Activated naive CD8-positive, alpha-beta T cell (primary cell): Measurements from ENCODE around the gene LBH.

Experiments
- H3K27ac Mint-ChIP-seq: one replicate; pipeline ENCODE4 v1.8.0; 2021; ENCODE audit warnings: mixed read lengths
- H3K27me3 Mint-ChIP-seq: one replicate; pipeline ENCODE4 v1.8.0; 2021; ENCODE audit warnings: mixed read lengths
- H3K36me3 Mint-ChIP-seq: one replicate; pipeline ENCODE4 v1.8.0; 2021; ENCODE audit warnings: mixed read lengths
- H3K4me1 Mint-ChIP-seq: one replicate; pipeline ENCODE4 v1.8.0; 2021; ENCODE audit warnings: low read depth, mixed read lengths
- H3K4me3 Mint-ChIP-seq: one replicate; pipeline ENCODE4 v1.8.0; 2021; ENCODE audit warnings: mild to moderate bottlenecking, mixed read lengths
- H3K9me3 Mint-ChIP-seq: one replicate; pipeline ENCODE4 v1.8.0; 2021; ENCODE audit warnings: low read depth, mixed read lengths

Gene LBH

DNA sequence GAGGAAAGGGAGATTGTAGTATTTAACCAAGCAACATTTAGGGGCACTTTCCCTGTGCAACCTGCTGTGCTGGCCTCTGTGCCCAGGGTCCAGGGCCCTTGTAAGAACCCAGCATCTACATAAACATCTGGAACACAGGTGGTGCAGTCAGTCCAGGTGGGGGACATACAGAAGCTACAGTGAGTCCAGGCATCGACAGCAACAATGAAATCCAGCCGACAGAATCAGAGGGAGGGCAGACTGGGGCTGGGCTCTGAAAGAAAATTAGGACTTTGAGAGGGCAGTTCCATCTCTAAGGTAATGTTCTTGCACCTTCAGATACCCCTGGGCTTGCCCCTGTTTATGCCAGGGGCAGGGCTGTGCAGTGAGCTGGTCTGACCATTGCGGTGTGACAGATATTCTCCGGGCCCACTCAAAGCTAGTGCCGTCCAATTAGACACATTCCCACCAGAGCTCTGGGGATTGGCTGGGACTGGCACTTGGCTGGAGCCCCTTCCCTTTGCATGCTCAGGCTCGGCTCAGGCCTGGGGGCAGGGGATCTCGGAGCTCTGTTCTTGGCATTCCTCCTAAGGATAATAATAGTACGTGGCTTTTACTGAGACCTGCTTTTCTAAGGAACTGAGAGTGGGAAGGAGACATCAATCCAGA, 5.4 kb downstream of the LBH start:
- Mint-ChIP-seq H3K4me1 (peaks cover 85% of the 10 kb centered on the region), H3K27me3 (no peaks in the 10 kb centered on the region), H3K36me3 (peaks cover 25% of the 10 kb centered on the region), H3K27ac (peak overlapping the region; percentile 99), H3K9me3 (no peaks in the 10 kb centered on the region), H3K4me3 (peak overlapping the region; percentile 84)

DNA sequence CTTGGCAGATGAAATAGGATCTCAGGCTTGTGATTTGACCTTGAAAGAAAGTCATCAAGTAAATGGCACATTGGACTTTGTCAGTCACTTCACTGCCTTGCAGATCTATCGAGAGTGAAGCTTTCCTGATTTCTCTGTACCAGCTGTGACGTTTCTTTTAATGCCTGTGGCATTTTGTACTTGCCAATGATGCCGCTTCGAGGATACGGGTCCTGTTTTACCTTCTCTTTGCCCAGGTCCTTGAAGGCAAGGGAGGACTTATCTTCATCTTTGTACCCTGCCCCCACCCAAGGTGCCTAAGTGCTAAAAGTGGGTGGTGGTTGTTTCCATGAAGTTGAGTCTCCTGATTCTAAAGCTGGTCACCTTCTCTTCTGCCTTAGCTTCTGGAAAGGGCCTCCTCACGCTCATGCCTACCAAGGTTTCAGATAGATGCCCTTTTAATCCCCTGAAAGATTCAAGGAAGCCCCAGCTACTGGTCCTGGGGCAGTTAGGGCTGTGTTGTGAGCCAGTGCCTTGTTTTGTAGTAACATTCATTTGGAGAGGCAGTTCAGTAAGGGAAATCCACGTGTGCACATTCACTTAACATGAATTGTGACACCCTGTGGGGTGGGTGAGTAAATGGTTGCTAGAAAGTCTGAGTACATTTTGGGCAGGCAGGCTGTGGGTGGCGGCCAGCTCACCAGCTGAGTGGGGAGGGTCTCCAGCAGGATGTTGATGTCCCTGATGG, 6.1 kb downstream of the LBH start:
- Mint-ChIP-seq H3K4me3 (peak overlapping the region; percentile 84), H3K9me3 (no peaks in the 10 kb centered on the region), H3K4me1 (peaks cover 89% of the 10 kb centered on the region), H3K36me3 (peaks cover 25% of the 10 kb centered on the region), H3K27me3 (no peaks in the 10 kb centered on the region), H3K27ac (peak overlapping the region; percentile 99)

DNA sequence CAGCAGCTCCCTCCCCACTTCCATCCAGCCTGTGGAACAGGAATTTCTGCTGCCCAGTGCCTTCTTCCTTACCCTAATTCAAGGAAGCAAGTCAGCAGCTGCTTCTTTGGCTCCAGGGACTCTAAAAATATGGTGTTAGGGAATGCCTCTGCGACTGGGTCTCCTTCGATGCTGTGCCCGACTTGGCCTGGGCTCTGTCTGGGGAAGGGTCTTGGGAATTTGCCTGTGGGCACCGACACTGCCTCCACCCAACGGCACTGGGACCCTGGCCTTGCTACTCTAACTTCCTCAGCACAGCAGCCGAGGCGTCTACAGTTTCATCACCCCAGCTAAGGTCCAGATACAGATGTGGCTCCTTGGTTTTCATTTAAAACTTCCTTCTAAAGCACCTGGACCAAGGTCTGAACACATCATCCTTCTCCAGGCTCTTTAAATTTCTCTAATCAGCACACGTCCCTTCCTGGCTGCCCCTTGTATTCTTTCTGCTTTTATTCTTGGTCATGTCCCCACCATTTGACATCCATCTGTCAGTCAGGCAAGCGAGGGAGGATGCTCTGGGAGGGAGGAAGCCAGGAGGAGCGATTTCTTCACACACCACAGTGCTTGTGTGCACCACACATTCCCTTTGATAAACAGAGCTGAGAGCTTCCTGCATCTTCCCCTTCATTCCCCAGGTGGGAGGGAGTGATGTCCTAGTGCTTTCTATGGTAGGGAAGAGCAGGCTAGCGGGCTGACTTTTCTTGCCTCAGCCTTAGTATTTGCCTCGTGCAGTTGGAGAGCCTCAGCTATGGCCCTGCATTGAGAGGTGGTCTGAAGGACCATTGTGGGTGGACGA, 6.8 kb downstream of the LBH start:
- H3K27me3 Mint-ChIP-seq: no peaks in the 10 kb centered on the region
- H3K4me3 Mint-ChIP-seq: peak overlapping the region; percentile 84
- H3K9me3 Mint-ChIP-seq: no peaks in the 10 kb centered on the region
- peaks cover 95% of the 10 kb centered on the region for H3K4me1 Mint-ChIP-seq
- H3K27ac Mint-ChIP-seq: peak overlapping the region; percentile 99
- H3K36me3 Mint-ChIP-seq: peaks cover 25% of the 10 kb centered on the region

GRCh38 chr2:30239308-30239985, 8.1 kb downstream of the LBH start:
- Mint-ChIP-seq H3K27me3 (no peaks in the 10 kb centered on the region), H3K9me3 (no peaks in the 10 kb centered on the region), H3K36me3 (peaks cover 22% of the 10 kb centered on the region), H3K4me3 (peak overlapping the region; percentile 84), H3K27ac (peak overlapping the region; percentile 99), H3K4me1 (peaks cover 95% of the 10 kb centered on the region)

GRCh38 chr2:30239986-30240752, 8.8 kb downstream of the LBH start:
- Mint-ChIP-seq H3K27me3 (no peaks in the 10 kb centered on the region), H3K36me3 (peaks cover 22% of the 10 kb centered on the region), H3K27ac (peak overlapping the region; percentile 99), H3K4me3 (peak overlapping the region; percentile 84), H3K9me3 (no peaks in the 10 kb centered on the region), H3K4me1 (peaks cover 92% of the 10 kb centered on the region)

GRCh38 chr2:30243231-30243630, 11.9 kb downstream of the LBH start:
- peaks cover 25% of the 10 kb centered on the region for H3K36me3 Mint-ChIP-seq

GRCh38 chr2:30245364-30245763, 14.0 kb downstream of the LBH start:
- peaks cover 16% of the 10 kb centered on the region for H3K36me3 Mint-ChIP-seq
- peak overlapping the region; percentile 30 for H3K4me3 Mint-ChIP-seq
- peak overlapping the region; percentile 93 for H3K27ac Mint-ChIP-seq

More at GRCh38 chr2:30243231-30243630, 11.9 kb downstream of the LBH start:
- no peaks in the 10 kb centered on the region for H3K9me3 Mint-ChIP-seq
- H3K27ac Mint-ChIP-seq: peak overlapping the region; percentile 93
- peaks cover 92% of the 10 kb centered on the region for H3K4me1 Mint-ChIP-seq
- peak overlapping the region; percentile 46 for H3K4me3 Mint-ChIP-seq
- H3K27me3 Mint-ChIP-seq: no peaks in the 10 kb centered on the region

DNA sequence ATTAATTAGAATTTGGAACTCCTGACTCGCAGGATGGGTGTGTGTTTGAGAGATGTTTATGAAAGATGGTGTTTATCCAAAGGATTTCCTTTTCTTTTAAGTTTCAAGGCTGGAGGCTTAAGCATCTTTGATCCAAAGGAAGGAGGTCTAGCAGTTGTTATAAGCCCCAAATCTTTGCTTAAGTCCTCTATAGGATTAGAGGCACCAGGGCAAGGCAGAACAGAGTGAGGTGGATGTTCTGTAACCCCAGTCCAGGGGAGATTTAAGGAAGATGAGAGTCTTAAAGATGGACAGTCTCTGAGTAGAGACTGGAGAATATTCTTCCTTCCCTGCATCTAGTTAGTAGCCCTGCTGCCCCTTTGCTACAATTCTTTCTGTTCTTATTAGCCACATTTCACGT, 17.5 kb downstream of the LBH start:
- Mint-ChIP-seq H3K36me3 (peaks cover 20% of the 10 kb centered on the region), H3K27me3 (no peaks in the 10 kb centered on the region), H3K4me1 (peaks cover 90% of the 10 kb centered on the region), H3K27ac (peak overlapping the region; percentile 93), H3K4me3 (peak overlapping the region; percentile 43), H3K9me3 (no peaks in the 10 kb centered on the region)

More at GRCh38 chr2:30245364-30245763, 14.0 kb downstream of the LBH start:
- H3K4me1 Mint-ChIP-seq: peaks cover 92% of the 10 kb centered on the region
- H3K27me3 Mint-ChIP-seq: no peaks in the 10 kb centered on the region
- no peaks in the 10 kb centered on the region for H3K9me3 Mint-ChIP-seq

- Mint-ChIP-seq H3K4me1 (peaks cover 89% of the 10 kb centered on the region), H3K36me3 (peaks cover 20% of the 10 kb centered on the region), H3K27ac (peak overlapping the region; percentile 93)
These were observed 18.0 kb downstream of the LBH start for GRCh38 chr2:30249354-30249753.

DNA sequence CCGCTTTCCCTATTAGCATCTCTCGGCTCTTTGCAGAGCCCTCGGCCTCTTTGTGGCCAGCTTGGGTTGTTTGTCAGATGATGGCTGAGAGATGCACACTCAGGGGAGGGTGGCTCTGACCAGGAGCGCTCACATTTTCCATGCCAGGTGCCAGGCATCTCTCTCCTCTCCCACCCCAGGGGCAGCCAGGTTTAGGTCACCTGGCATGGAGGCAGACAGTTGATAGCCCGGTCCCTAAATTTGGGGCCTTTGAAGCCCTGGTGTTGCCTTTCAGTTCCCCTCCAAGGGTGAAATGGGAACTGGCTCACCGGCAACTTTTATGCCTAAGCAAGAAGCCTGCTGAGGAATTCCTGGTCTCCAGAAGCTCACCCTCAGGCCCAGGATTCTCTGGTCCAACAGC, 19.1 kb downstream of the LBH start:
- Mint-ChIP-seq H3K36me3 (peaks cover 19% of the 10 kb centered on the region), H3K9me3 (no peaks in the 10 kb centered on the region), H3K4me3 (no peak overlapping the region), H3K27ac (peak overlapping the region; percentile 93), H3K4me1 (peaks cover 90% of the 10 kb centered on the region), H3K27me3 (no peaks in the 10 kb centered on the region)

More at GRCh38 chr2:30249354-30249753, 18.0 kb downstream of the LBH start:
- Mint-ChIP-seq H3K9me3 (no peaks in the 10 kb centered on the region), H3K27me3 (no peaks in the 10 kb centered on the region), H3K4me3 (peak overlapping the region; percentile 22)

- no peaks in the 10 kb centered on the region for H3K27me3 Mint-ChIP-seq
- H3K4me1 Mint-ChIP-seq: peaks cover 90% of the 10 kb centered on the region
- peak overlapping the region; percentile 98 for H3K27ac Mint-ChIP-seq
- peak overlapping the region; percentile 72 for H3K4me3 Mint-ChIP-seq
- no peaks in the 10 kb centered on the region for H3K9me3 Mint-ChIP-seq
- H3K36me3 Mint-ChIP-seq: peaks cover 14% of the 10 kb centered on the region
These were observed 21.7 kb downstream of the LBH start for GRCh38 chr2:30252723-30253701.

GRCh38 chr2:30253873-30254684, 22.7 kb downstream of the LBH start:
- H3K36me3 Mint-ChIP-seq: peaks cover 11% of the 10 kb centered on the region
- H3K27ac Mint-ChIP-seq: peak overlapping the region; percentile 98
- peaks cover 90% of the 10 kb centered on the region for H3K4me1 Mint-ChIP-seq
- H3K9me3 Mint-ChIP-seq: no peaks in the 10 kb centered on the region
- H3K4me3 Mint-ChIP-seq: peak overlapping the region; percentile 72
- H3K27me3 Mint-ChIP-seq: no peaks in the 10 kb centered on the region
